Erythroblast (primary cell): Measurements from ENCODE around the gene CCDC6.

Experiments
- GATA1 ChIP-seq: IDR thresholded peaks from 2 replicates; pipeline ENCODE4 v1.6.1; 2011; ENCODE audit warnings: low read depth, mild to moderate bottlenecking, control low read depth, low read length, moderate library complexity
- POLR2A ChIP-seq: IDR thresholded peaks from 2 replicates; pipeline ENCODE4 v1.6.1; 2011; ENCODE audit warnings: mild to moderate bottlenecking, low read length

DNA sequence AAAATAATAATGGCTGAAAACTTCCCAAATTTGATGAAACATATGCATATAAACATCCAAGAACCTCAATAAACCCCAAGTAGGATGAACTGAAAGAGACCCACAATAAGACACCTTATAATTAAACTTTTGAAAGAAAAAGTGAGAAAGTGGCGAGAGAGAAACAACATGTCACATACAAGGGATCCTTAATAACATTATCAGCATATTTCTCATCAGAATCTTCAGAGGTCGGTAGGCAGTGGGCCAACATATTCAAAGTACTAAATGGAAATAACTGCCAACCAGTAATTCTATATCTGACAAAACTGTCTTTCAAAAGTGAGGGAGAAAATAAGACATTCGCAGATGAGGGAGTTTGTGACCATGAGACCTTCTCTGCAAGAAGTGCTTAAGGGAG is 16.6 kb upstream of the CCDC6 start:
- TF ChIP-seq POLR2A (no peak), GATA1 (no peak)
